ENCODE measurements around the gene CCDC80. TPM values are rescaled to one million over a fixed set of nuclear protein-coding genes. Genes with fewer than 3 reads are reported as not detected.
A peak's percentile ranks its signal among the peaks of the same experiment; 100 is the strongest.
"Not testable (repeated sequence)": the region's sequence is repeated elsewhere in the genome, so short reads cannot be mapped to it uniquely, and the experiment has no call there.

The CCDC80 gene
- total RNA-seq, 1 donor from 2014 or later: 171 TPM

DNA sequence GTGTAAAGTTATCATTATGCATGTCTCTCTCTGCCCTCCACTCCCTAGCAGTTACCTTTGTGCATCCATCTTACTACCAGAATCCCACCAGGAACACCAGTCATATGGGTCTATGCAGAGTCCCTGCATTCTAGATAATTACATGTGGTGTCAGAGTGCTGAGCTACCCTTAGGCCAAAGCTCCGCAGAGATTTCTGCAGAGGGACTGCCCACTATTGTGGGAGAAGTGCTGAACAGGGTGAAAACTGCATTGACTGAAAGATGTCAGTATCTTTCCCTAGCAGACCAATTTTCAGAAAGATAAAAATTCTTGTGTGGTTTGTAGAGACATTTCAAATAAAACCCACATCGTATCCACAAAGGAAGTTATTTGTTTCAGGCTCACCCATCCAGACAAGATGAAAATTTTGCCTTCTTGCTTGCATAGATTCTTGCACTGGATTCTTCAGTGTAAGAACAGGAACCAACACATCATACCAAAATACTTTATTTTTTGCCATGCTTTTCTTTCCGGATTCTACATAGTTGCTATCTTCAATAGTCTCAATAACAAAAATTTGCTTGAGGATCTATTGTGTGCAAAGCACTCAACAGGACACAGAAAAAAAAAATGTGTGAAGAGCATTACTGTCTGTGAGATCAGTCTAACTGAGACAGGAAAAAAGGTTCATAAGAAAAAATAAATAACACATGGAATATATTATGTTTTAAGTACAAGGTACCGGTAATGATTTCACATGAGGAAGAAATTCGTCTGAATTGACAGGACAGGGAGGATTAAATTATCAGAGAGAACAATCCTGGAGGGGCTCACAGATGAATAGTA lies 32.0 kb upstream of the CCDC80 start:
- Histone ChIP-seq H3K4me1 (no peaks in the 10 kb centered on the region), H3K4me3 (no peak overlapping the region), H3K36me3 (no peaks in the 10 kb centered on the region), H3K27ac (replicated peaks) (peak overlapping the region; percentile 1), H3K27me3 (ENCODE audit: low read depth) (peaks cover 13% of the 10 kb centered on the region), H3K9me3 (replicated peaks) (no peaks in the 10 kb centered on the region)
- intact Hi-C loops (cut with micrococcal nuclease): no loop called here
- TF ChIP-seq, protein P1, sequence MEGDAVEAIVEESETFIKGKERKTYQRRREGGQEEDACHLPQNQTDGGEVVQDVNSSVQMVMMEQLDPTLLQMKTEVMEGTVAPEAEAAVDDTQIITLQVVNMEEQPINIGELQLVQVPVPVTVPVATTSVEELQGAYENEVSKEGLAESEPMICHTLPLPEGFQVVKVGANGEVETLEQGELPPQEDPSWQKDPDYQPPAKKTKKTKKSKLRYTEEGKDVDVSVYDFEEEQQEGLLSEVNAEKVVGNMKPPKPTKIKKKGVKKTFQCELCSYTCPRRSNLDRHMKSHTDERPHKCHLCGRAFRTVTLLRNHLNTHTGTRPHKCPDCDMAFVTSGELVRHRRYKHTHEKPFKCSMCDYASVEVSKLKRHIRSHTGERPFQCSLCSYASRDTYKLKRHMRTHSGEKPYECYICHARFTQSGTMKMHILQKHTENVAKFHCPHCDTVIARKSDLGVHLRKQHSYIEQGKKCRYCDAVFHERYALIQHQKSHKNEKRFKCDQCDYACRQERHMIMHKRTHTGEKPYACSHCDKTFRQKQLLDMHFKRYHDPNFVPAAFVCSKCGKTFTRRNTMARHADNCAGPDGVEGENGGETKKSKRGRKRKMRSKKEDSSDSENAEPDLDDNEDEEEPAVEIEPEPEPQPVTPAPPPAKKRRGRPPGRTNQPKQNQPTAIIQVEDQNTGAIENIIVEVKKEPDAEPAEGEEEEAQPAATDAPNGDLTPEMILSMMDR (IDR thresholded peaks at IDR 0.05; ENCODE audit: borderline replicate concordance): no peak
- no peak for DNase-seq

- peaks cover 13% of the 10 kb centered on the region for H3K27me3 ChIP-seq (ENCODE audit: low read depth)
- no peak overlapping the region for H3K4me3 ChIP-seq
- peak overlapping the region; percentile 1 for H3K27ac ChIP-seq (replicated peaks)
- no peaks in the 10 kb centered on the region for H3K9me3 ChIP-seq (replicated peaks)
- TF ChIP-seq, protein P1 (IDR thresholded peaks at IDR 0.05; ENCODE audit: borderline replicate concordance): no peak
- no peaks in the 10 kb centered on the region for H3K4me1 ChIP-seq
- intact Hi-C loops (cut with micrococcal nuclease): no loop called here
- H3K36me3 ChIP-seq: no peaks in the 10 kb centered on the region
- DNase-seq: no peak
Measured at GRCh38 chr3:112671930-112672715, 31.2 kb upstream of the CCDC80 start.

GRCh38 chr3:112670824-112671223 lies 29.9 kb upstream of the CCDC80 start:
- no peak for DNase-seq
- H3K27me3 ChIP-seq (ENCODE audit: low read depth): peaks cover 13% of the 10 kb centered on the region
- H3K9me3 ChIP-seq (replicated peaks): no peaks in the 10 kb centered on the region
- H3K27ac ChIP-seq (replicated peaks): no peak overlapping the region
- H3K4me3 ChIP-seq: no peak overlapping the region
- no peaks in the 10 kb centered on the region for H3K4me1 ChIP-seq
- intact Hi-C loops (cut with micrococcal nuclease): no loop called here
- no peaks in the 10 kb centered on the region for H3K36me3 ChIP-seq
- TF ChIP-seq, protein P1 (IDR thresholded peaks at IDR 0.05; ENCODE audit: borderline replicate concordance): no peak

GRCh38 chr3:112667599-112667998 lies 26.7 kb upstream of the CCDC80 start:
- no peak for DNase-seq
- H3K27ac ChIP-seq (replicated peaks): no peak overlapping the region
- TF ChIP-seq, protein P1 (IDR thresholded peaks at IDR 0.05; ENCODE audit: borderline replicate concordance): no peak

GRCh38 chr3:112665009-112665408 lies 24.1 kb upstream of the CCDC80 start:
- H3K27me3 ChIP-seq (ENCODE audit: low read depth); H3K4me3 ChIP-seq; H3K4me1 ChIP-seq; H3K9me3 ChIP-seq (replicated peaks); H3K27ac ChIP-seq (replicated peaks); DNase-seq; intact Hi-C loops (cut with micrococcal nuclease); H3K36me3 ChIP-seq: not testable (repeated sequence)

More at GRCh38 chr3:112667599-112667998, 26.7 kb upstream of the CCDC80 start:
- Histone ChIP-seq H3K27me3 (ENCODE audit: low read depth) (peaks cover 5% of the 10 kb centered on the region), H3K9me3 (replicated peaks) (no peaks in the 10 kb centered on the region), H3K4me3 (no peak overlapping the region), H3K4me1 (no peaks in the 10 kb centered on the region), H3K36me3 (no peaks in the 10 kb centered on the region)
- intact Hi-C loops (cut with micrococcal nuclease): no loop called here

Data from left ventricle myocardium inferior (tissue), 1 donor.